SK-N-SH (cell line): ENCODE results near the gene SPRN.

Experiments
- CTCF ChIP-seq: fragments of 200-600 bp; sonication (generic); IDR thresholded peaks from 2 replicates; pipeline ENCODE4 v1.6.1; 2017; ENCODE audit warnings: antibody characterized with exemption, mild to moderate bottlenecking, moderate library complexity
- EZH2phosphoT487 ChIP-seq: fragments of 200-600 bp; sonication (generic); IDR thresholded peaks from 2 replicates; pipeline ENCODE4 v1.6.1; 2017; ENCODE audit warnings: low read depth, mixed run types, mild to moderate bottlenecking, antibody characterized with exemption, moderate library complexity, borderline replicate concordance
- JUND ChIP-seq: IDR thresholded peaks from 2 replicates; pipeline ENCODE4 v1.4.0; 2012
- MAX ChIP-seq: IDR thresholded peaks from 2 replicates; pipeline ENCODE4 v1.4.0; 2012; ENCODE audit warnings: low read depth
- RFX5 ChIP-seq: IDR thresholded peaks from 2 replicates; pipeline ENCODE4 v1.6.1; 2012; ENCODE audit warnings: mild to moderate bottlenecking, improper control_type of control experiment, low read length
- SMC3 ChIP-seq: IDR thresholded peaks from 2 replicates; pipeline ENCODE4 v1.6.1; 2012; ENCODE audit warnings: low read depth, low read length, improper control_type of control experiment
- USF2 ChIP-seq: fragments of 150-350 bp; IDR thresholded peaks from 2 replicates; pipeline ENCODE4 v1.6.1; 2017; ENCODE audit warnings: antibody characterized with exemption, low read length, low read depth, borderline replicate concordance
- YY1 ChIP-seq: IDR thresholded peaks from 2 replicates; pipeline ENCODE4 v1.4.0; 2012; ENCODE audit warnings: low read depth, mild to moderate bottlenecking
- TF ChIP-seq, protein P1 (sequence below): IDR thresholded peaks from 2 replicates; pipeline ENCODE4 v1.6.1; 2012; ENCODE audit warnings: mild to moderate bottlenecking, low read depth, low read length, moderate library complexity
- TF ChIP-seq, protein P2 (sequence below): IDR thresholded peaks from 2 replicates; pipeline ENCODE4; 2012

DNA sequence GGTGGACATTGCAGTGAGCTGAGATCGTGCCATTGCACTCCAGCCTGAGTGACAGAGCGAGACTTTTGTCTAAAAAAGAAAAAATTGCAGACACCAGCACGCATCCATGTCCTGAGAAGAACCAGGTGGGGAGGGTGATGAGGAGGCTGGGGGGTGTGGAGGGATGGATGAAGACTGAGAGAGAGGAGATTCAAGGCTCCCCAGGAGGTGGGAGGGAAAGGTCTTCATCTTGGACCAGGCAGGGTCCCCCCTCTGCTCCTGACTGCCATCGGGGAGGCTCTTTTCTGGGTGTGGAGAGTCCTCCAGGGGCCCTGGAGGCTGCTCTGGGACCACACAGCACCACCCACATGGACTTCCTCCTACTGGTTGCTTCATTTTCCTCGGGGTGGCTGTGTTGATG is 30.8 kb upstream of the SPRN start:
- no peak for TF ChIP-seq EZH2phosphoT487
- TF ChIP-seq JUND, result no peak
- TF ChIP-seq CTCF, result no peak
- TF ChIP-seq SMC3, result no peak
- TF ChIP-seq YY1, result no peak
- TF ChIP-seq USF2, result no peak
- TF ChIP-seq, protein P1, sequence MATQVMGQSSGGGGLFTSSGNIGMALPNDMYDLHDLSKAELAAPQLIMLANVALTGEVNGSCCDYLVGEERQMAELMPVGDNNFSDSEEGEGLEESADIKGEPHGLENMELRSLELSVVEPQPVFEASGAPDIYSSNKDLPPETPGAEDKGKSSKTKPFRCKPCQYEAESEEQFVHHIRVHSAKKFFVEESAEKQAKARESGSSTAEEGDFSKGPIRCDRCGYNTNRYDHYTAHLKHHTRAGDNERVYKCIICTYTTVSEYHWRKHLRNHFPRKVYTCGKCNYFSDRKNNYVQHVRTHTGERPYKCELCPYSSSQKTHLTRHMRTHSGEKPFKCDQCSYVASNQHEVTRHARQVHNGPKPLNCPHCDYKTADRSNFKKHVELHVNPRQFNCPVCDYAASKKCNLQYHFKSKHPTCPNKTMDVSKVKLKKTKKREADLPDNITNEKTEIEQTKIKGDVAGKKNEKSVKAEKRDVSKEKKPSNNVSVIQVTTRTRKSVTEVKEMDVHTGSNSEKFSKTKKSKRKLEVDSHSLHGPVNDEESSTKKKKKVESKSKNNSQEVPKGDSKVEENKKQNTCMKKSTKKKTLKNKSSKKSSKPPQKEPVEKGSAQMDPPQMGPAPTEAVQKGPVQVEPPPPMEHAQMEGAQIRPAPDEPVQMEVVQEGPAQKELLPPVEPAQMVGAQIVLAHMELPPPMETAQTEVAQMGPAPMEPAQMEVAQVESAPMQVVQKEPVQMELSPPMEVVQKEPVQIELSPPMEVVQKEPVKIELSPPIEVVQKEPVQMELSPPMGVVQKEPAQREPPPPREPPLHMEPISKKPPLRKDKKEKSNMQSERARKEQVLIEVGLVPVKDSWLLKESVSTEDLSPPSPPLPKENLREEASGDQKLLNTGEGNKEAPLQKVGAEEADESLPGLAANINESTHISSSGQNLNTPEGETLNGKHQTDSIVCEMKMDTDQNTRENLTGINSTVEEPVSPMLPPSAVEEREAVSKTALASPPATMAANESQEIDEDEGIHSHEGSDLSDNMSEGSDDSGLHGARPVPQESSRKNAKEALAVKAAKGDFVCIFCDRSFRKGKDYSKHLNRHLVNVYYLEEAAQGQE, result no peak
- TF ChIP-seq RFX5, result no peak
- TF ChIP-seq, protein P2, sequence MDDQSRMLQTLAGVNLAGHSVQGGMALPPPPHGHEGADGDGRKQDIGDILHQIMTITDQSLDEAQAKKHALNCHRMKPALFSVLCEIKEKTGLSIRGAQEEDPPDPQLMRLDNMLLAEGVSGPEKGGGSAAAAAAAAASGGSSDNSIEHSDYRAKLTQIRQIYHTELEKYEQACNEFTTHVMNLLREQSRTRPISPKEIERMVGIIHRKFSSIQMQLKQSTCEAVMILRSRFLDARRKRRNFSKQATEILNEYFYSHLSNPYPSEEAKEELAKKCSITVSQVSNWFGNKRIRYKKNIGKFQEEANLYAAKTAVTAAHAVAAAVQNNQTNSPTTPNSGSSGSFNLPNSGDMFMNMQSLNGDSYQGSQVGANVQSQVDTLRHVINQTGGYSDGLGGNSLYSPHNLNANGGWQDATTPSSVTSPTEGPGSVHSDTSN, result no peak
- no peak for TF ChIP-seq MAX
